NCI-H128 (cell line): ENCODE results near the gene TBC1D22A.

Experiments
- DNase-seq: peaks from one replicate; lab custom pipeline; 2025; ENCODE audit not compliant: unreplicated experiment; lab: John Stamatoyannopoulos, UW

The TBC1D22A gene

DNA sequence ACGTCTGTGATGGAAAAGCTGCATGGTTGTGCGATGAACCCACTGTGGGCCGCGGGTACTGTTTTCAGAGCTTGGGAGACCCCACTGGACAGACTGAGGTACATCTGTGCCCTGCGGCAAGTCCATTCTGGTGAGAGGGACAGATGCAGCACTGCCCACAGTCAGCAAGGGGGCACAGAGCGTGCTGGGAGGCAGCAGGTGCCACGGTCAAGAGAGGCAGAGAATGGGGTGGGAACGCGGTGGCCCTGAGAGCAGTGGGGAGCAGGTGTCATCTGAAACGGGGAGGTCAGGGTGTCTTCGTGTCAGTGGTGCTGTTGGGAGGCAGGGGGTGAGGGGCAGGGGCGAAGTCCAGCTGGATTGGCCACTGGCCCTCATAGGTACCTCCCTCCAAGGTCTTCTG is 32.0 kb downstream of the TBC1D22A start:
- no peak for DNase-seq

DNA sequence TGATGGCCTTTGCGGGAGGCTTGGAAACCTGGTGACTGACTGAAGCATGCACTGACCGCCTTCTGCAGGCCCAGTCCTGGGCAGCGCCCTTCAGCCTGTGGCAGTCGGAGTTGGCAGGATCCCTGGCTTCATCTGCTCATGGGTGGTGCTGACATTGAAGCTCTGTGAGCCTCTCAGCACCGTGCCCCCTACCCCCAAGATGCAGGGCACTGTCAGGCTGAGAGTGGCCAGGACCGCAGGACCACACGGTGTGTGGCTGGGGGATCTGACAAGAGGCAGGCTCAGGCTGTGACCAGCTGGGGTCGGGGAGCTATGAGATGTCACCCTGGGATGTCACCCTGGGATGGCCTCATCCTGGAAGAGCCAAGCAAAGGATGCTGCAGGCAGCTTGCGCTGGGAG is 32.7 kb downstream of the TBC1D22A start:
- no peak for DNase-seq

DNA sequence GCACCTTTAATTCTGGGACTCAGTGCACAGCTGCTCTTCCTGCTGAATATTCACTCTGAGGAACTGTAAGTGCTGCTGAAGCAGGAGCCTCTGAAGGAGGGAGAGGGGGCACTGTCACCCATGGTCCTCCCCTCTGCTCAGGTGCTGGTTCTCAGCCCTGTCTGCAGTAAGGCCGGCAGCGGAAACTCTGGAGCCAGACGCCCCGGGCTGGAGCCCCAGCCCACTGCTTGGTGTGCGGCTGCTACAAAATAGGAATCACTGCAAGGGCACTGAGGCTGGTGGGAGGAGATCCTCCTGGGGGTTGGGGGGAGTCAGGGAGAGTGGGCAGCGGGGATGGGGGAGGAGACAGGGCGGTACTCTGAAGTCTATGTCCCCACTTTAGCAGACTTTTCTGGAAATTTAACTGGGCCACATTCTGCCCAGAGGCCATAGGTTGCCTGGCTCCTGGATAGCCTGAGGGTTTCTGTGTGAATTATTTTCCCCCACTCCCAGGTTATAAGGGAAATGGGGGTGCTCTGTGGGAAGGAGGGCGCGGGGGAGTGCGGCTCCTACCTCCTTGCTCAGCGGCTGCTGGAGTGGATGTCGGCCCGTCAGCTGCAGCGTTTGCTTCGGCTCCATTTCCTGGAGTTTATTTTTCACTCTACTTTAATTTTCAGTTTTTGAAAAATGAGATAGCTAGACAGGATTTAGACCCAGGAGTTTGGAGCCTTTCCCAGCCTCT is 33.6 kb downstream of the TBC1D22A start:
- no peak for DNase-seq

DNA sequence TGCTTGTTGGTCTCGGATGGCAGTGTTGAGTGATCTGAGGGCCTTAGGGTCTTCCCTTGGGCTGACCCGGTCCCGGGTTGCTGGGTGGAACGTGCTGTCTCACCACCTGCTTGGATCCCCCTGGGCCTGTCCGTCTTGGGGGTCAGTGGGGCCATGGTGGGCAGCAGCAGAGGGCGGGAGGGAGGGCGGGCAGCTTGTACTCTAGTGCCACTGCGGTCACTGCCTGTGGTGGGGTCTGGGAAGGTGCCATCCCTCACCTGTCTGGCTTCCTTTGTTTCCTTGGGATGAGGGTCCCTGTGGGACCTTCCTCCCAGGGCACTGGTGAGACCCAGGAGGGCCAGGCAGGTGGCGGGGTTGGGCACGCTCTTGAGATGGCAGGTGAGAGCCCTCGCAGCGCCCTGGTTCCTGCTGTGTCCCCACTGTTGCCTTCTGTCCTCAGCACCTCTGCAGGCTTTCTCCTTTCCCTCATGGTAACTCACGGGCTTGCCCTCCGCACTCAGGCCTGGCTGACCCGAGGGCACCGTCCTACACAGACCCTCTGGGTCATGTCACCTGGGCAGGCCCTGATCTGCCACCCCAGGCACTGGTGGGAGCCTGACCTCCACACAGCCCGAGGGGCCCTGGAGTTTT is 34.2 kb downstream of the TBC1D22A start:
- no peak for DNase-seq

DNA sequence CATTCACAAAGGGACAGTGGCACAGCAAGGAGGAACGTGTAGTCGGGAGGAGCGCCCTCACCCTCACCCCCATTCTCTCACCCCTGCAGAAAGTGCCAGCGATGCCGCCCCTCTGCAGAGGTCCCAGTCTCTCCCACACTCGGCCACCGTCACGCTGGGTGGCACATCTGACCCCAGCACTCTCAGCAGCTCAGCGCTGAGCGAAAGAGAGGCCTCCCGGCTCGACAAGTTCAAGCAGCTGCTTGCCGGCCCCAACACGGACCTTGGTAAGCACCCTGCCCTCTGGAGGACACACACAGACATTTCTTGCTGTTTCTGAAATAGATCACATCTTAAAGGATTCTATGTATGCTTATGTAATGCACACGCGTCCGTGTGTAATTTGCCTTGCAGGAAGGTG is 34.9 kb downstream of the TBC1D22A start:
- no peak for DNase-seq

DNA sequence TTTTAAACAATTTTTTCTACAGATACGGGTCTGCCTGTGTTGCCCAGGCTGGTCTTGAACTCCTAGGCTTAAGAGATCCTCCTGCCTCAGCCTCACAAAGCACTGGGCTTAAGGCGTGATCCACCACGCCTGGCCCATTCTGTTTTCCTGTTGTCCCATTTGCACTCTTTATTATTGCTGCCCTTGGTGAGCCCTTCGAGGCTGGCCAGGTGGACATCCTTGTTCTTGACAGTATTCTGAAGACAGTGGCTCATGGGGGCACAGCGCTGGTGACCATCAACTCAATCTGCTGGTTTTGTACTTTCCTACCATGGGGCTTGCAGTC is 35.6 kb downstream of the TBC1D22A start:
- no peak for DNase-seq

DNA sequence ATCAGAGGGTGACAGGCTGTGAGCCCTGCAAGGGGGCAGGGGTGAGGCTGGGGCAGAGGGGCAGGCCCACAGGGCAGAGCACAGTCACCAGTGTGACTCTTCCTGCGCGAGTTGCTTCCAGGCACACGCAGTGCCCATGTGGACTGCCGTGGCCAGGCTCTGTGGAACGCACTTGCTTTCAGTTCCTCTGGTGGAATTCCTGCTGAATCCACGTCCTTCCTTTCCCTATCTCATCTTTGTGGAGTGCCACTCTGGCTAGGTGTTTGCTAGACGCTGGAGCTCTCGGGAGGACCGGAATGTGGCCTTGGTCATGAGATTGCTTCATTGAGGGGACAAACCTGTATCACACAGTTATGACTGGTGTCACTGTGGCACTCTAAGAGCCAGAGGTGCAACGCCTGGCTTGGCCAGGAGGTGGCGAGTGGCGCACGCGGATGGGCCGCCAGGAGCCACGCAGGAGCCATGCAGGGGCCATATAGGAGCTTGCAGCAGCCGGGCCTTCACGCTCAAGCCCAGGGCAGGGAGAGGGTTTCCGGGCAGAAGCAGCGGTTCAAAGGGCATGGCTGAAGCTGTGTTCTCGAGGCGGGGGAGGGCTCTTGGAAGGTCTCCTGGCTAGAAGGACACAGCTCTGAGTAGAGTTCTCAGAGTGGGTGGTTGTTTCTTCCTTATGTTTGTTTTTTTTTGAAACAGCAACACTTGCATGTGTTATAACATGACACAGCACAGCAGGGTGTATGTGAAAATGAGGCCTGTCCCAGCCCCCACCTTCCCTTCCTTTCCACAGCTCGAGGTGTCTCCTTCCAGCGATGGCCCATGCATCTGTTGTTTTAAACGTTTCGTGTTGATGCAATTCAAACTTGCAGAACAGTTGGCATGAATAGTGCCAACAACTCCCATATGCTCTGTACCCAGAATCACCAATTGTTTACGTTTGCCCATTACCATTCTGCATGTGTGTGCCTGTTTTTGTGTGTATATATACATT is 36.2 kb downstream of the TBC1D22A start:
- no peak for DNase-seq

DNA sequence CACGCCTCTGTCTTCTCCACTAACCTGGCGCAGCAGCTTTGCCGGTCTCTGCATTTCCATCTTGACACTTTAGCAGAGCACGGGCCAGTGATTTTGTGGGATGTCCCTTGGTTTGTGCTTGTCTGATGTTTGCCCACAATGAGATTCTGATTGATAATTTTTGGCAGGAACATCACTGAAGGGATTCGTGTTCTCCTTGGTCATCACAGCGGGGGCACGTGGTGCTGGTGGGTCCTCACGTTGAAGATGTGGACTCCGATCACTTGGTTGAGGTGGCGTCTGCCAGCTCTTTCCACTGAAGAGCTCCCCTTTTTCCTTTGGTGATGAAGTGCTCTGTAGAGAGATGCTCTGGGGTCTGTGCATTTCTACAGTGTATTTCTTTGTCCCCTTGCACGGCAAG is 37.2 kb downstream of the TBC1D22A start:
- DNase-seq, result no peak

DNA sequence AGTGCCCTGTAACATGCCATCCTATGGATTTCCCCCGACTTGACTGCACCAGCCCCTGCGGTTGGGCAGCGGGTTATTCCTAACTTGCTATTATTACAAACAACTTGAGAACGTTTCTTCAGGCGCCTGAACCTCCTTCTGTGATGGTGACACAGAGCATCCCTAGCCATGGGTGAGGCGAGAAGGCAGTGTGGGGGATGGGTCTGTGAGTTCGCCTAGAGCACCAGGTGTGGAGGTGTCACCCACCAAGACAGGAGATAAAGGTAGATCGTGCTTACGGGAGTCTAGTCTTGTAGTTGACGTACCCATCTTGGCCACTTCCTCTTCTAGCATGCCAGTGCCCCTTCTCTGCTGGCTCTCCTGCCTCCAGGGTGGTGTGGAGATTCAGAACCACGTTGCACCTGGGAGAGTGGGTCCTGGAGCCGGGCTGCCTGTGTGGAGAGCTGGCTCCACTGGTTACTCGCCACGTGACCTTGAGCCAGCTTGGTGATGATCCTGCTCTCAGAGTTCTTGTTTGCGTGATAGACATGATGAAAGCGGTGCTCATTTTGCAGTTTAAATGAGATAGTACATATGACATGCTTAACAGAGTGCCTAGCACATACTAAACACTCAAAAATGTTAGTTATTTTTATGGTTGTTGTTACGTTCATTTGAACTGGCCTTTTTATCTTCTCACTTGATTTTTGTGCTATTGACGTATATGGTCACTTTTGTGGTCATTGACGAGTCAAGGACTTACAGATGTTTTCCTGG is 37.8 kb downstream of the TBC1D22A start:
- DNase-seq, result no peak

DNA sequence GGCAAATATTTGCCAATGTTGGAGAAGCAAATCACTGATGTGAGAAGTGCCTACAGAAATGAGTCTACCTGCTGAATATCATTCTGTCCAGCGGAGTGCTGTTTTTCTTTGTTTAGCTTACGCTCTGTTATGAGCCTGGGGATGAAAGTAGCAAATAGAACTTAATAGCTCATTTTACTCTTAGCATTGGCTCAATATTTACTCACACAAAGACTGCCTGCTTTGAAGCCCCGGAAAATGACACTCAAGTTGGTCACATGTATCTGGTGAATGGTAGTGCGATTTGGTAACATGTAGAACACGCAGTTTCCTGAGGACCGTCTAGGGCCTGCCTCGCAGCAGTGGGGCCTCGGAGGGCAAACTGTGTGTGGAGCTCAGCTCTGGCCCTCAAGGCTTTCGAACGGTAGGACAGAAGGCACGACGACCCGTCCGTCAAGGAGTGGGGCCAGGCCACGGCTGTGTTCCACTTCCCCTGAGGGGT is 38.9 kb downstream of the TBC1D22A start:
- DNase-seq, result no peak

DNA sequence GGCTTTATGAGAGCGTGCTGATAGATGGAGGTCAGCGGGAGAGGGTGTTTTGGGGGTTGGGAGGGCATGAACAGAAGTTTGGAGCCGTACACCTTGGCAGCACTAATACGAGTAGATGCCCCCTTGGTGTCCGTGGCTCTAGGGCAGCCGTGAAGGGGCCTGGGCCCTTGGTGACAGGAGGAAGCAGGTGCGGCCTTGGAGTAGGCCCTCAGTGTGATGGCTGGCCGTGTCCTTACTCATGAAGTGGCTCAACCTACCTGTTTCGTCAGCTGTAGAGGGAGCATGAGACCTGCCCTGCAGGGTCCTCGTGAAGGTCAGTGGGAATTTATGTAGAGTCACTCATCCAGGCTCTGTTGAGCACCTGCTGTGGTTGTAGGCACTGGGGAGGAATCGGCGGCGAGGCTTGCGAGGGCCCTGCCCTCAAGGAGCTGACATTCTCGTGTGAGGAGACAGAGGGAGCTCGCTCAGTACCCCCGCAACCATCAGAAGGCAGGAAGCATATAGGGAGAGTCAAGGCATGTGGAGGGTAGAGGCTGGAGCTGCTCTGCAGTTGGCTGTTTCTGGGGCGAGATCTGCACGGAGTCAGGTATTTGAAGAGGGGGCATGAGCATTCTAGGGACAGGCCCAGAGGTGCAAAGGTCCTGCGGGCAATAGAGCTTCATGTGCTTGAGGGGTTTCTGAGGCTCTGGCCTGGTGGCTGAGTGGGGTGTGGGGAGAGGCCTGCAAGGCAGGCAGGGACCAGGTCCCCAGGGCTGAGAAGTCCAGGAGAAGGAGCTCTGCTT is 39.6 kb downstream of the TBC1D22A start:
- no peak for DNase-seq

DNA sequence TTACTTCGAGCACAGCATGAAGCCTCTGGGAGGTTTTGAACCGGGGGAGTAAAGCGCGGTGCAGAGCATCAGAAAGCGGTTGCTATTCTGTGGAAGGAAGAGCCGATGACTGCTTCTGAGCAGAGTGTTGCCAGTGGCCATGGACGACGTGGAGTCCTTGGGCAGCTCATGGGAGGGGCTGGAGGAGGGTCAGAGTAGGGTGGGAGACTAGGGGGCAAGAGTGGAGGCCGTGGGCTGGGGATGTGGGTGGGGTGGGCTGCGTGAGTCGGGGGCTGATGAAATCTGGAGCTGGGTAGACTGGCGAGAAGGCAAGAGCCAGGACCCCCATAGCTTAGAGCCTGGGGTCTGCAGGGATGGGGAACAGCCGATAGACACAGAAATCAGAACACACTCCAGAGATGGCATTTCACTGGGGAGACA is 40.2 kb downstream of the TBC1D22A start:
- DNase-seq, result no peak

DNA sequence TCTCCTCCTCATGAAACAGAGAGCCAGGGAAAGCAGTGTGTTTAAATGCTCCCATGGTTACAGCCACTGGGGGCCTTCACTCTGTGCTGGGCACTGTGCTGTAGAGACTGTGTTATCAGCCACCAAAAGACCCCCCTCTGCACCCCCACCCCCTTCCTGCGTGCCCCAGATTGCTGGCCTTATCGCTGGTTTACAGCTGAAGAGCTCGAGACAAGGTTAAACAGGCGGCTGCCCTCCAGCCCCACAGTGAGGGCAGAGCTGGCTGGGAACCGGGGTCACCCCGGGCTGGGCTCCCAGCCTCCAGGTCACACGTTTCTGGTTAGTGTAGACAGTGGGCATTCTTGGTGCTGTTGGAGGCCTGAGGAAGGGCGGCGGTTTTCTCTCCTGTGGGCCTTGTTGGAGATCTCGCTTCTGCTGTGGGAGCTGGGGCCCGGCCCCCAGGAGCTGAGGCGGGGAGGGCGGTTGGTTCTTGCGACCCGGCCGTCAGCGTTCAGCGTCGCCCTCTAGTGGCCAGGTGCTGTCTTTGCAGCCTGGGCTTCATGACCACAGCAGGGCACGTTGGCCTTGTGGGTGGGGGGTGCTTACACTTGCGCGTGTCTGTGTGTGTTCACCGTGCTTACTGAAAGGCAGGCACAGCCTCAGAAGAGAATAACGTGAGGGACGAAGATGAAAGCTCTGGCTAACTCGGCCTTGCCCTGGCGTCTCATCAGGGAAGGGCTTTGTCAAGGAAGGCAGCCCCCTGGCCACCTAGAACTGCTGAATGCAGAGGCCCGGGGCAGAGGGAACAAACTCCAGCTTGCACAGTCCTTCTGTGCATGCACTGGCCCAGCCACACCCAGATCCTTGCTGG is 40.8 kb downstream of the TBC1D22A start:
- DNase-seq, result no peak

DNA sequence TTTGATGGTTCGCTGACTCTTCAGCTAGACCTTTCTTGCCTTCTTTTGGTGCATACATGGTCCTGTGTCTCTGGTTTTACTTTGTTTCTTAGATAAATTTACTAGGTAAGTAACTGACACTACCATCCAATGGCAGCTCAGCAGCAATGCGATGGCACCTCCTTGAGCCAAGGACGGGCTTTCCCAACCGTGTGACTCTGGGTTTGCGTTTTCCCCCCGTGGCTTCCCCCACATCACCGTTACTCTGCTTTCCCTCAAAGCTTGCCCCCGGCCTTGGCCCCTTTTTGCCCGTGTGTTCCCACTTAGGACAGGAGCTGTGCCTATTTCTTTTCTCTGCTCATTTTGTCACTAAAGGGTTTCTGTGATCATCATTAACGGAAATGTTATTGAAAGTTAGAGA is 41.5 kb downstream of the TBC1D22A start:
- no peak for DNase-seq

DNA sequence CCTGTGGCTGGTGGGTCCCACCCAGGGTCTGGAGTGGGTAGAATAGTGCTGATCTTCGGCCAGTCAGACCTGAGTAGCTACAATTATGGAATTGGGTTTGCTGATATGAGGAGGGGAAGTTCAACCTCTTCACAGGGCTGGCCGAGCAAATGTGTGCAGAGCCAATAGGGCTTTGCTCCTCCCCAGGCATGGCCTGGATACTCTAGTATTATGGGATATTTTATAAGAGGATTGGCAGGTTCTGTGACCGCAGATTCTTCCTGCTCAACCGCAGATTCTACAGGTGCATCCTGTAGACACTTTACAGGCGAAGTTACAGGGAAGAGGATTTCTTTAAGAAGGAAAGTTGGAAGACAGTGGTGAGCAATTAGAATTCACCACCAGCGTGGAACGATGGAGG is 44.3 kb downstream of the TBC1D22A start:
- DNase-seq, result no peak

DNA sequence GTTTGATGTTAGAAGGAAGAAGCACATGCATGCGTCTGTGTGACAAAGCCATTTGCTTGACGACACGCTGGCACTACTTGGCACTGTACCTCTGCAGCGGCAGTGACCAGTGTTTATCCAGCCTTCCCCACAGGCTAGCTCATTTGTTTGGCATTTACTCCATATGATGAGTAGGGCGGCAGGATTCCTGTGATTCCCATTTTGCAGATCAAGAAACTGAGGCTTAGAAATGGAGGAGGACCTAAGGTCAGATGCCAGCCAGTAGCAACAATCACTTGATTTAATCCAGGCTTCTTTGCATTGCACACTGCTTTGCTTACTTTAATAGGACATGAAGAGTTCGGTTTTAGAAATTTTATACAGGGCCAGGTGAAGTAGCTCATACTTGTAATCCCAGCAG is 45.0 kb downstream of the TBC1D22A start:
- no peak for DNase-seq

DNA sequence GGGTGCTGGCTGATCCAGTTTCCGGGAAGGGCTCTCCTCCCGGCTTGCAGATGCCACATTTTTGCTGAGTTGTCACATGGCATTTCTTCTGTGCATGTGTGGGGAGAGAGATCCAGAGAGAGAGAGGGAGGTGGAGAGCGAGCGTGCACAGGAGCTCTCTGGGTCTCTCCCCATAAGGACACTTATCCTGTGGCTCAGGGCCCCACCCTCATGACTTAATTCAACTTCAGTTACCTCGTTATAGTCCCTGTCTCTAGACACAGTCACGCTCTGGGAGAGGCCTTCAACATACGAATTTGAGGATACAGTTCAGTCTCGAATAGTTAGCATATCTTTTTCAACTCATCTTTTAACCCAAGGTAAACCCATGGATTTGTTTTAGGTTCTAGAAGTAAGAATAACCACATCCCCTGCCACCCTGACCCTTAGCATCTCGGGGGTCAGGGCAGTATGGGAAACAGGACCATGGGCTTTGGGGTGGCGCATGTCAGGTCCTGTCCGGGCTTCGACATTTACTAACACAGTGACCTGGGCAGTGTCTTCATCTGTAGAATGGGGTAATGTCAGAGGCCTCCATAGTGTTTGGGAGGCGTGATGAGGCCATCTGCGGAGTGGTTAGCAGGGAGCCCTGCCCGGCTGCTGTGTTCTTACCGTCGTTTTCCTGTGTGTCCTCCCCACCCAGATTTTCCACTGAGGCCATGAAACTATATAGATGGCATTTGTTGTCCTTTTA is 46.9 kb downstream of the TBC1D22A start:
- no peak for DNase-seq

DNA sequence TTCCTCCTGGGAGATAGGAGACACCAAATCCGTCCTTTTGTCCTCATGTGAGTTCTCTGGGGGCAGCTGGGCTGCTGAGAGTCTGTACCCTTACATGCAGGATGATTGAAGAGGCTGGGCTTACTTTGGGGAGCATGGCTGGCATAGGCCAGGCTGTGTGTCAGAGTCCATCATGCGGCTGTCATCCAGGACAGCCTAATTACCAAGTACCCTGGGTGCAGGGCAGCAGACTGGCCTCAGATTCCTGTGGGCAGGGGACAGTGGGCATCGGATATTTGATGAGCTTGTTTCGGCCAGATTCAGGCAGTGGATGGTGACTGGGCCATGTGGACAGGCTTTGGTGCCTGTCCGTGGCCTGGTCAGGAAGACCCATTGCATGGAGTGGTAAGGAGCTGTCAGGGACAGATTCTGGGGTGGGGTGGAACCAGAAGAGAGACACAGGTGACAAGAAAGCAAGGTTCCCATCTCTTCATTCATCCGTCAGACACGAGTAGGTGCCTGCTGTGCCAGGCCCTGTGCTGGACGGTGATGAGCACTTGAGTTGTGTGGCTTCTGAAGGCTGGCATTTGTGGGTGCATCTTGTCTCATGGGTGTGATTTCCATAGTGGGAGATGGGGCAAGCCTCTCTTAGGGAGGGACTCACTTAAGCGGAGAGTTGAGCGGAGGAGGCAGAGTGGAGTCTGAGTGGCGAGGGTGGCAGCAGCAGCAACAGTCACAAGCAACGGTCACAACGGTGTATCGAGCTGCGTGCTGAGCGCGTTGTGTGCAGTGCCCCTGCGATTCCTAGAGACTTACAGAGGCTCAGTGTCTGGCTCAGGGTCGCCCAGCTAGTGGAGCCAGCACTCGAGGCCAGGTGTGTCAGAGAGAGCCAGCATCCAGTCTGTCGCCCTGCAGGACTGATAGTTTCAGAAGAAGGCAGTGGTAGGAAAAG is 48.7 kb downstream of the TBC1D22A start:
- DNase-seq, result no peak
